Measurements from ENCODE around the gene SORCS3. TPM values are rescaled to one million over a fixed set of nuclear protein-coding genes. Genes with fewer than 3 reads are reported as not detected.

SORCS3 gene
- polyA plus RNA-seq, 3 donors, result not detected

- no peaks in the 10 kb centered on the region for H3K4me1 Mint-ChIP-seq
These were observed 256.6 kb downstream of the SORCS3 start for GRCh38 chr10:104897696-104898095.

GRCh38 chr10:104899779-104900178 is 258.7 kb downstream of the SORCS3 start:
- Histone ChIP-seq H3K9me3 (replicated peaks in 1 of 2; ENCODE audit: control insufficient read depth in 1 of 2, insufficient read depth in 1 of 2, low read length in 2 of 2) (no peaks in the 10 kb centered on the region), H3K36me3 (replicated peaks in 1 of 2; ENCODE audit: control insufficient read depth in 1 of 2, insufficient read depth in 2 of 2, low read length in 2 of 2) (no peaks in the 10 kb centered on the region), H3K4me1 (ENCODE audit: control insufficient read depth in 1 of 2, insufficient read depth in 2 of 2, low read length in 2 of 2) (no peaks in the 10 kb centered on the region), H3K79me2 (ENCODE audit: insufficient read depth, low read length) (no peaks in the 10 kb centered on the region), H3K27me3 (ENCODE audit: control insufficient read depth in 2 of 2, insufficient read depth in 2 of 2, low read length in 2 of 2) (no peaks in the 10 kb centered on the region), H3K4me2 (replicated peaks; ENCODE audit: extremely low read depth, low read length, poor library complexity, severe bottlenecking) (no peak overlapping the region), H3K27ac (ENCODE audit: low read depth in 1 of 2, low read length in 2 of 2) (no peak overlapping the region), H2AFZ (ENCODE audit: insufficient read depth, low read depth, low read length, poor library complexity, severe bottlenecking) (no peak overlapping the region), H4K20me1 (ENCODE audit: insufficient read depth, low read length) (no peaks in the 10 kb centered on the region), H3K9ac (ENCODE audit: insufficient read depth, low read length, poor library complexity, severe bottlenecking) (no peak overlapping the region), H3K4me3 (replicated peaks in 1 of 3; ENCODE audit: low read depth in 2 of 3, low read length in 3 of 3) (no peak overlapping the region)
- Mint-ChIP-seq H3K9me3 (peaks cover 0 to 5% (median 0%) of the 10 kb centered on the region in 7 donors), H3K27me3 (ENCODE audit: low read depth in 3 of 3) (peaks cover 0 to 2% (median 0%) of the 10 kb centered on the region in 3 donors), H3K4me1 (no peaks in the 10 kb centered on the region), H3K36me3 (no peaks in the 10 kb centered on the region), H3K4me3 (no peak overlapping the region), H3K27ac (no peak overlapping the region)
- DNase-seq, result no peak
- intact Hi-C loops (cut with micrococcal nuclease), result no loop called here
- TF ChIP-seq CTCF (IDR thresholded peaks at IDR 0.05), result no peak

More at GRCh38 chr10:104897696-104898095, 256.6 kb downstream of the SORCS3 start:
- no peaks in the 10 kb centered on the region for H3K4me1 ChIP-seq (ENCODE audit: control insufficient read depth in 1 of 2, insufficient read depth in 2 of 2, low read length in 2 of 2)
- no CpG with 5 or more reads among the region's 4 CpGs for WGBS (ENCODE audit: insufficient coverage)
- H3K9me3 ChIP-seq (replicated peaks in 1 of 2; ENCODE audit: control insufficient read depth in 1 of 2, insufficient read depth in 1 of 2, low read length in 2 of 2), result no peaks in the 10 kb centered on the region
- Mint-ChIP-seq H3K27ac (no peak overlapping the region), H3K4me3 (no peak overlapping the region), H3K27me3 (ENCODE audit: low read depth in 3 of 3) (no peaks in the 10 kb centered on the region), H3K36me3 (no peaks in the 10 kb centered on the region), H3K9me3 (peaks cover 0 to 5% (median 0%) of the 10 kb centered on the region in 7 donors)
- H3K9ac ChIP-seq (ENCODE audit: insufficient read depth, low read length, poor library complexity, severe bottlenecking), result no peak overlapping the region
- no peaks in the 10 kb centered on the region for H3K36me3 ChIP-seq (replicated peaks in 1 of 2; ENCODE audit: control insufficient read depth in 1 of 2, insufficient read depth in 2 of 2, low read length in 2 of 2)
- TF ChIP-seq CTCF (IDR thresholded peaks at IDR 0.05), result no peak
- H3K4me2 ChIP-seq (replicated peaks; ENCODE audit: extremely low read depth, low read length, poor library complexity, severe bottlenecking), result no peak overlapping the region
- no peak overlapping the region for H3K4me3 ChIP-seq (replicated peaks in 1 of 3; ENCODE audit: low read depth in 2 of 3, low read length in 3 of 3)
- DNase-seq, result no peak
- intact Hi-C loops (cut with micrococcal nuclease), result no loop called here
- H2AFZ ChIP-seq (ENCODE audit: insufficient read depth, low read depth, low read length, poor library complexity, severe bottlenecking), result no peak overlapping the region
- no peak overlapping the region for H3K27ac ChIP-seq (ENCODE audit: low read depth in 1 of 2, low read length in 2 of 2)
- no peaks in the 10 kb centered on the region for H3K79me2 ChIP-seq (ENCODE audit: insufficient read depth, low read length)
- H4K20me1 ChIP-seq (ENCODE audit: insufficient read depth, low read length), result no peaks in the 10 kb centered on the region
- no peaks in the 10 kb centered on the region for H3K27me3 ChIP-seq (ENCODE audit: control insufficient read depth in 2 of 2, insufficient read depth in 2 of 2, low read length in 2 of 2)
